Activated CD4-positive, CD25-positive, alpha-beta regulatory T cell treated with anti-CD3 and anti-CD28 coated beads, Interleukin-2, amount 50 U/mL, for 16 hours (primary cell): ENCODE results near the gene NIN.

ENCODE experiments used
- DNase-seq: peaks from one replicate; pipeline ENCODE4 v3.0.0-alpha.2; 2020; ENCODE audit warnings: low read depth, low spot score

The NIN gene

GRCh38 chr14:50792634-50793068, 38.3 kb downstream of the NIN start:
- DNase-seq = no peak

GRCh38 chr14:50792051-50792477, 38.9 kb downstream of the NIN start:
- no peak for DNase-seq

GRCh38 chr14:50791201-50791600, 39.8 kb downstream of the NIN start:
- DNase-seq = no peak

GRCh38 chr14:50790589-50790988, 40.4 kb downstream of the NIN start:
- DNase-seq = no peak

- no peak for DNase-seq
Measured at GRCh38 chr14:50786751-50787464, 44.1 kb downstream of the NIN start.

GRCh38 chr14:50785457-50786063, 45.4 kb downstream of the NIN start:
- DNase-seq = no peak

GRCh38 chr14:50784683-50785456, 46.1 kb downstream of the NIN start:
- no peak for DNase-seq

- DNase-seq = no peak
Measured at GRCh38 chr14:50783563-50783962, 47.4 kb downstream of the NIN start.

GRCh38 chr14:50780393-50780792, 50.6 kb downstream of the NIN start:
- no peak for DNase-seq

GRCh38 chr14:50778721-50779483, 52.1 kb downstream of the NIN start:
- DNase-seq = no peak

GRCh38 chr14:50776522-50776921, 54.4 kb downstream of the NIN start:
- DNase-seq = no peak

- no peak for DNase-seq
Measured at GRCh38 chr14:50775357-50775756, 55.6 kb downstream of the NIN start.

GRCh38 chr14:50774542-50775267, 56.3 kb downstream of the NIN start:
- no peak for DNase-seq

- no peak for DNase-seq
Measured at GRCh38 chr14:50773632-50774541, 57.1 kb downstream of the NIN start.

- DNase-seq = no peak
Measured at GRCh38 chr14:50772412-50772811, 58.5 kb downstream of the NIN start.

GRCh38 chr14:50770586-50770985, 60.4 kb downstream of the NIN start:
- no peak for DNase-seq

- DNase-seq = no peak
Measured at GRCh38 chr14:50769863-50770500, 61.0 kb downstream of the NIN start.

- no peak for DNase-seq
Measured at GRCh38 chr14:50768680-50769079, 62.3 kb downstream of the NIN start.

GRCh38 chr14:50766338-50766886, 64.5 kb downstream of the NIN start:
- DNase-seq = no peak
